Sciatic nerve (tissue), 2 donors: ENCODE data around the gene HSPA1B. TPM values are rescaled to one million over a fixed set of nuclear protein-coding genes. Genes with fewer than 3 reads are reported as not detected.
"Not testable (repeated sequence)": the region's sequence is repeated elsewhere in the genome, so short reads cannot be mapped to it uniquely, and the experiment has no call there.

ENCODE experiments used
- ATAC-seq: fragments of 200-7000 bp; cut with Tn5 transposase; one replicate; pipeline ENCODE4 v1.9.1; 2020; ENCODE audit warnings: mild to moderate bottlenecking, moderate library complexity
- DNase-seq: peaks from one replicate; pipeline ENCODE4 v3.0.0-alpha.2; 2020; ENCODE audit warnings: low spot score
- intact Hi-C: fragments of 100-400 bp; cut with DNase I; formaldehyde crosslinking; loops from one replicate; pipeline ENCODE4 v1.14.2; 2022
- total RNA-seq: library from RNA; stranded (reverse); fragmentation: NEBNext Ultra II Directional; extraction: Animal tissue kit (Norgen Biotek cat#: 25700); gene quantifications from one replicate; pipeline ENCODE4 v1.2.1, GENCODE V29; 2021
- donor health status: DM: no; HTN: no; CAD: no.
- donor health status: DM: no; HTN: no; CAD: no.

The HSPA1B gene
- total RNA-seq, 1 donor from 2014 or later = 181 TPM

DNA sequence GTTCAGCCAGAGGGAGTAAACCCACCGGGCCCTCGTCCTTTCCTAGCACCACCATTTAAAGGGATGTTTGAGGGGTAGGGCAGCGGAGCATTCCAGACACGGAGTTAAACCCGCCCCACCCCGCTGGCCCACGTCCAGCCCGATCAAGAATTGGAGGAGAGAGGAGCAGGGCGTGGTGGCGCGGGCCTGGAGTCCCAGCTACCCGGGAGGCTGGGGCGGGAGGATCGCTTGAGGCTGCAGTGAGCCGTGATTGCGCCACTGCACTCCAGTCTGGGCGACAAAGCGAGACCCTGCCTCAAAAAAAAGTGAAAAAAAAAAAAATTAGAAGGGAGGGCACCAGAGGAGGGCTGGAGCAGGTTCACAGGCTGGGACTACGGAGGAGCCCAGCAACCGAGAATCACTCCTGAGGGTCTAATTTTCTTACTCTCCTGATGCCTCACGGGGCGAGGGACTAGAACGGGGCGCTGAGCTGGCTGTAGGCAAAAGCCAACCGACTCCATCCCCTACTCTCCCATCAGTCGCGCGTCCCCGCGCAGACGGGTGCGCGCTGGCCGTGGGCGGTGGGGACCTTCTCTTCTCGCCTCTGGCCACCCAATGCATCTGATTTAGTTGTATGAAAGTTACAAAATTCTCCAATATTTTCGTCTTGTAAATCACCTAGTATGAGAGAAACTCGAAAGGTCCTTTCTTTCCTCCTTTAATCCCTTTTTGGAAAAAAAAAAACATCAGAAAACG lies 6.1 kb upstream of the HSPA1B start:
- ATAC-seq = peak; percentile 56
- intact Hi-C loops = no loop called here
- peak; percentile 86 for DNase-seq

- DNase-seq = peak; percentile 91
- peak; percentile 78 for ATAC-seq
- intact Hi-C loops = no loop called here
These were observed 5.3 kb upstream of the HSPA1B start for GRCh38 chr6:31822036-31822821.

DNA sequence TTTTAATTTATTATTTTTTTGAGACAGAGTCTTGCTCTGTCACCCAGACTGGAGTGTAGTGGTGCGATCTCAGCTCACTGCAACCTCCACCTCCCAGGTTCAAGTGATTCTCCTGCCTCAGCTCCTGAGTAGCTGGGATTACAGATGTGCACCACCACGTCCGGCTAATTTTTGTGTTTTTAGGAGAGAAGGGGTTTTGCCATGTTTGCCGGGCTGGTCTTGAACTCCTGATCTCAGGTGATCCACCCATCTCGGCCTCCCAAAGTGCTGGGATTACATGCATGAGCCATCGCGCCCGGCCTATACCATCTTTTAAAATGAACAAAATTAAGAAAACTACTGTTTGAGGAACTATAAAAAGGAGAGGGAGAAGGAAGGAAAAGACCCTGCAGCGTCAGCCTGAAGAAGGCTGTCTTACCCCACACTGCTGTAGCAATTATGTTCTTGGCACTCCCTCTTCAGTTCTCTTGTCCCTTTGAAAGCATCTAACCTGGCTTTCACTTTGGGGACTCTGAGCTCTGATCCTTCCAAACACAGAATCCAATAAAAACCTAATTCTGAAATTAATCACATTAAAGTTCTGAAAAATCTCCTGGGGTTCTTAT lies 3.8 kb upstream of the HSPA1B start:
- intact Hi-C loops, ATAC-seq, DNase-seq: not testable (repeated sequence)

GRCh38 chr6:31825553-31825952 lies 2.0 kb upstream of the HSPA1B start:
- intact Hi-C loops = no loop called here
- ATAC-seq (no peak), DNase-seq (no peak)

DNA sequence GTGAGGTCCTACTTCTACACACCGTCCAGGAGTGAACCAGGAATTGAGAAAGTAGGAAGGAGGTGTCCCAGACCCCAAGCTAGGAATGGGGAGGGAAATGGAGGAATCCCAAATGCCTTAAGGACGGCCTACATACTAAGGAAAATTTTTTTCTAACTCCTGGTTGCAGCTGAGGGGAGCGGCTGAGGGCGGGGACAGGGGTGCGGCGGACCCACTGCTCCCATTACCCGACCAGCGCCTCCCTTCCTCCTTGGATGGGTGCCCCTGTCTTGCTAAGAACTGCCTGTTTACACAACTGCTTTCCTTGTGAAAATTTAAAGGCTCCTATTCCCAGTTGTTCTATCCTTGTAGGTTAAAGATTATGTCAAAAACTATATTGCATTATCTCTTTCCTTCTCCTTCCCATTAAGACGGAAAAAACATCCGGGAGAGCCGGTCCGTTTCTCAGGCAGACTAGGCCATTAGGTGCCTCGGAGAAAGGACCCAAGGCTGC lies 699 bp upstream of the HSPA1B start:
- intact Hi-C loops = no loop called here
- peak; percentile 73 for ATAC-seq

GRCh38 chr6:31829633-31830283 lies 2.2 kb downstream of the HSPA1B start:
- no peak for ATAC-seq
- intact Hi-C loops = loop anchor here (10.0 kb wide), 3 partner anchors 105 to 285 kb away; partner anchors contain the start of genes ATP6V1G2, DDAH2, DDX39B and LY6G5C
- DNase-seq = no peak

More for the DNA sequence above, 699 bp upstream of the HSPA1B start:
- DNase-seq = peak; percentile 90

DNA sequence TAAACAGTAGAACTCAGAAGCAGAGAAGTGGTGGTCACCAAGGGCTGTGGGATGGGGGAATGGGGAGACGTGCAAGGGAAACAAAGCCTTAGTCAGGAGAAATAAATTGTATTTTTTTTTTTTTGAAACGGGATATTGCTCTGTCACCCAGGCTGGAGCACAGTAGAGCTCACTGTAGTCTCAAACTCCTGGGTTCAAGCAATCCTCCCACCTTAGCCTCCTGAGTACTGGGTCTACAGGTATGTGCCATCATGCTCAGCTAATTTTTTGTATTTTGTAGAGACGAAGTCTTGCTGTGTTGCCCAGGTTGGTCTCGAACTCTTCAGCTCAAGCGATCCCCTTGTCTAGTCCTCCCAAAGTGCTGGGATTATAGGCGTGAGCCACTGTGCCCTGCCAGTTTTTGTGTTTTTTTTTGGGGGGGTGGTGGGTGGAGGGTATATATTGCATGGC lies 3.4 kb downstream of the HSPA1B start:
- DNase-seq (no peak), ATAC-seq (no peak)
- intact Hi-C loops = loop anchor here (10.0 kb wide), 3 partner anchors 106 to 286 kb away; partner anchors contain the start of genes ATP6V1G2, DDAH2, DDX39B and LY6G5C

GRCh38 chr6:31831350-31832215 lies 4.0 kb downstream of the HSPA1B start:
- DNase-seq (no peak), ATAC-seq (no peak)
- intact Hi-C loops = loop anchor here (10.0 kb wide), 3 partner anchors 107 to 287 kb away; partner anchors contain the start of genes ATP6V1G2, DDAH2, DDX39B and LY6G5C

GRCh38 chr6:31834367-31835250 lies 7.1 kb downstream of the HSPA1B start:
- DNase-seq (peak; percentile 91), ATAC-seq (peak; percentile 93)
- intact Hi-C loops = loop anchor here (10.0 kb wide), 3 partner anchors 110 to 290 kb away; partner anchors contain the start of genes ATP6V1G2, DDAH2, DDX39B and LY6G5C

- DNase-seq = no peak
- no peak for ATAC-seq
- intact Hi-C loops = loop anchor here (10.0 kb wide), 3 partner anchors 111 to 291 kb away; partner anchors contain the start of genes ATP6V1G2, DDAH2, DDX39B and LY6G5C
These were observed 8.5 kb downstream of the HSPA1B start for GRCh38 chr6:31836047-31836473.

DNA sequence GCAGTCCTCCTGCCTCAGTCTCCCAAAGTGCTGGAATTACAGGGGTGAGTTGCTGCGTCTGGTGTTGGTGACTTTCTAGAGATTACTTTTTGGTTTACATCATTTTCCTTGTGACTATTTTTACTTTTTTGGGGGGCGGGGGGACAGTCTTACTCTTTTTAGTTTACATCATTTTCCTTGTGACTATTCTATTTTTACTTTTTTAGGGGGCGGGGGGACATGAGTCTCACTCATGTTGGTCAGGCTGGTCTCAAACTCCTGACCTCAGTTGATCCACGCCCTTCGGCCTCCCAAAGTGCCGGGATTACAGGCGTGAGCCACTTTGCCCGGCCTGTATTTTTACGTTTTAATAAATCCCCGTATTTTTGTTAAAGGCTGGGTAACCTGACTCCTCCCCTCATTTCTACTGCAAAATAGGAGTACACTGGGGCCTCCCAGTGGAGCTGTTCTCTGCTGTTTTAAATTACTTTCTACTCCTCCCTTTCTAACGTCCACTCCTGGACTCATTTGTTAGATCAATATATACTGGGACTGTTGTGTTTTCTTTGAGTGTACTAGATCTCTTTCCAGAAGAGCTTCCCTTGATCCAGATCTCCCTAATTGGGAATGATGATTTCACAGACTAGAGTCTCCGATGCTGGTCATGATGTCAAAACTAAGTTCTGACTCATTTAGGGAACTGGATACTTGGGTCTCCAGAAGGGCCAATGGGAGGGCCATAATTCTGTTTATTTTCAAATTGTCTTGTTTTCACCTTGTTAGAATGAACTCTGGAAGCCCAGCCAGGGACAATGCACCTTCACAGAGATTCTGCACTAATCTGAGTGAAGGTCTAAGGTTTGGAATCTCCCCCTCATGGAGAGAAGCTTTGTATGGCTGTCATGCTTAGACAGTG lies 9.2 kb downstream of the HSPA1B start:
- DNase-seq (no peak), ATAC-seq (no peak)
- intact Hi-C loops = loop anchor here (10.0 kb wide), 3 partner anchors 112 to 292 kb away; partner anchors contain the start of genes ATP6V1G2, DDAH2, DDX39B and LY6G5C

- DNase-seq = no peak
- intact Hi-C loops = loop anchor here (10.0 kb wide), 3 partner anchors 113 to 293 kb away; partner anchors contain the start of genes ATP6V1G2, DDAH2, DDX39B and LY6G5C
- no peak for ATAC-seq
These were observed 10.0 kb downstream of the HSPA1B start for GRCh38 chr6:31837369-31838113.

GRCh38 chr6:31838114-31838553 lies 10.6 kb downstream of the HSPA1B start:
- intact Hi-C loops = loop anchor here (10.0 kb wide), 3 partner anchors 113 to 293 kb away; partner anchors contain the start of genes ATP6V1G2, DDAH2, DDX39B and LY6G5C
- DNase-seq, ATAC-seq: not testable (repeated sequence)

DNA sequence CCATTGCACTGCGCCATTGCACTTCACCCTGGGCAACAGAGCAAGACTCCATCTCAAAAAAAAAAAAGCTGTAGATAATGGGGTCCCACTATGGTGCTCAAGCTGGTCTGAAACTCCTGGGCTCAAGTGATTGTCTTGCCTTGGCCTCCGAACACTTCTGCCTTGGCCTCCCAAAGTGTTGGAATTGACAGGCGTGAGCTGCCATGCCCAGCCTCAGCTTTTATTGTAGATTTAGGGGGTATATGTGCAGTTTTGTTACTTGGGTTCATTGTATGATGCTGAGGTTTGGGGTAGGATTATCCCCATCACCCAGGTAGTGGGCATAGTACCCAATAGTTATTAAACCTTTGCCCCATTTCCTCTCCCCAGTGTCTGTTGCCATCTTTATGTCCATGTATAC lies 11.4 kb downstream of the HSPA1B start:
- intact Hi-C loops = loop anchor here (10.0 kb wide), 3 partner anchors 114 to 294 kb away; partner anchors contain the start of genes ATP6V1G2, DDAH2, DDX39B and LY6G5C
- ATAC-seq = no peak
- DNase-seq = no peak
